WTC11 (cell line): ENCODE data around the gene PDE4B. TPM values are rescaled to one million over a fixed set of nuclear protein-coding genes. Genes with fewer than 3 reads are reported as not detected.

Experiments
- ATAC-seq: fragments of 200-7000 bp; cut with Tn5 transposase; 2 replicates; pipeline ENCODE4 v1.10.0; 2021; ENCODE audit warnings: mild to moderate bottlenecking, moderate library complexity
- CTCF ChIA-PET: fragments of 300-600 bp; sonication (Branson Sonifier 250); formaldehyde crosslinking; loops from one replicate; lab custom pipeline; 2021; ENCODE audit warnings: antibody characterized with exemption; lab: Charles Lee
- POLR2A ChIA-PET: fragments of 350-600 bp; sonication (Branson Sonifier 250); formaldehyde crosslinking; loops from one replicate; lab custom pipeline; 2021; ENCODE audit warnings: antibody characterized with exemption; lab: Charles Lee
- DNase-seq: peaks from one replicate; pipeline ENCODE4 v3.0.0; 2021; ENCODE audit warnings: low spot score
- H3K27ac Mint-ChIP-seq: 2 replicates; pipeline ENCODE4 v1.8.0; 2021; ENCODE audit warnings: mixed read lengths
- H3K27me3 Mint-ChIP-seq: 2 replicates; pipeline ENCODE4 v1.8.0; 2021; ENCODE audit warnings: low read depth, mild to moderate bottlenecking, moderate library complexity, mixed read lengths
- H3K36me3 Mint-ChIP-seq: 2 replicates; pipeline ENCODE4 v1.8.0; 2021; ENCODE audit warnings: mixed read lengths
- H3K4me1 Mint-ChIP-seq: 2 replicates; pipeline ENCODE4 v1.8.0; 2022; ENCODE audit warnings: mixed read lengths
- H3K4me3 Mint-ChIP-seq: 2 replicates; pipeline ENCODE4 v1.8.0; 2021; ENCODE audit warnings: mild to moderate bottlenecking, moderate library complexity, mixed read lengths
- H3K9me3 Mint-ChIP-seq: 2 replicates; pipeline ENCODE4 v1.8.0; 2021; ENCODE audit warnings: mixed read lengths
- ARID4B ChIP-seq: sonication (generic); formaldehyde crosslinking; IDR thresholded peaks from 2 replicates; pipeline ENCODE4 v1.8.0; 2023; ENCODE audit warnings: missing genetic modification reagents, mild to moderate bottlenecking, borderline replicate concordance
- ATF1 ChIP-seq: sonication (generic); formaldehyde crosslinking; IDR thresholded peaks from 2 replicates; pipeline ENCODE4 v1.8.1; 2023; ENCODE audit warnings: mild to moderate bottlenecking, moderate library complexity, missing genetic modification reagents
- ATF2 ChIP-seq: sonication (generic); formaldehyde crosslinking; IDR thresholded peaks from 2 replicates; pipeline ENCODE4 v1.8.1; 2022; ENCODE audit warnings: low read depth, missing genetic modification reagents, borderline replicate concordance
- CTCF ChIP-seq: fragments of 200-600 bp; IDR thresholded peaks from 2 replicates; pipeline ENCODE4 v1.8.0; 2022; ENCODE audit warnings: antibody characterized with exemption
- ERG ChIP-seq: fragments of 250-450 bp; sonication (Bioruptor Pico); IDR thresholded peaks from 2 replicates; pipeline ENCODE4 v1.8.0; 2021; ENCODE audit warnings: mild to moderate bottlenecking
- ESRRA ChIP-seq: sonication (generic); formaldehyde crosslinking; IDR thresholded peaks from 2 replicates; pipeline ENCODE4 v1.8.1; 2022; ENCODE audit warnings: mild to moderate bottlenecking, missing genetic modification reagents, borderline replicate concordance
- ETV6 ChIP-seq: sonication (generic); formaldehyde crosslinking; IDR thresholded peaks from 2 replicates; pipeline ENCODE4 v1.8.1; 2022; ENCODE audit warnings: mild to moderate bottlenecking, missing genetic modification reagents
- FOXJ3 ChIP-seq: sonication (generic); formaldehyde crosslinking; IDR thresholded peaks from 2 replicates; pipeline ENCODE4 v1.9.0; 2021; ENCODE audit warnings: missing genetic modification reagents, mild to moderate bottlenecking, borderline replicate concordance
- GRHL2 ChIP-seq: fragments of 250-450 bp; sonication (Bioruptor Pico); IDR thresholded peaks from 2 replicates; pipeline ENCODE4 v1.8.0; 2022; ENCODE audit warnings: mild to moderate bottlenecking, moderate library complexity; ENCODE audit not compliant: insufficient replicate concordance, severe bottlenecking
- MLX ChIP-seq: sonication (generic); formaldehyde crosslinking; IDR thresholded peaks from 2 replicates; pipeline ENCODE4 v1.8.1; 2023; ENCODE audit warnings: mild to moderate bottlenecking, missing genetic modification reagents, moderate library complexity
- NFATC4 ChIP-seq: fragments of 250-450 bp; sonication (Bioruptor Pico); IDR thresholded peaks from 2 replicates; pipeline ENCODE4 v1.9.0; 2021; ENCODE audit warnings: mild to moderate bottlenecking
- NFYB ChIP-seq: sonication (generic); formaldehyde crosslinking; conservative IDR thresholded peaks from 2 replicates; pipeline ENCODE4 v1.8.0; 2022; ENCODE audit warnings: low read depth, missing genetic modification reagents
- NR2C2 ChIP-seq: sonication (generic); formaldehyde crosslinking; IDR thresholded peaks from 2 replicates; pipeline ENCODE4 v1.8.0; 2022; ENCODE audit warnings: mild to moderate bottlenecking, missing genetic modification reagents
- PRRX2 ChIP-seq: fragments of 250-450 bp; sonication (Bioruptor Pico); IDR thresholded peaks from 2 replicates; pipeline ENCODE4 v1.8.0; 2021; ENCODE audit warnings: mild to moderate bottlenecking
- SOX15 ChIP-seq: fragments of 250-450 bp; sonication (Bioruptor Pico); IDR thresholded peaks from 2 replicates; pipeline ENCODE4 v1.9.0; 2021; ENCODE audit warnings: mild to moderate bottlenecking
- TEAD4 ChIP-seq: sonication (generic); formaldehyde crosslinking; IDR thresholded peaks from 2 replicates; pipeline ENCODE4 v1.8.0; 2022; ENCODE audit warnings: mild to moderate bottlenecking, missing genetic modification reagents
- ZNF512 ChIP-seq: sonication (generic); formaldehyde crosslinking; IDR thresholded peaks from 2 replicates; pipeline ENCODE4 v1.8.1; 2022; ENCODE audit warnings: missing genetic modification reagents, borderline replicate concordance
- ZNF532 ChIP-seq: fragments of 250-450 bp; sonication (Bioruptor Pico); IDR thresholded peaks from 2 replicates; pipeline ENCODE4 v1.9.0; 2021; ENCODE audit warnings: mild to moderate bottlenecking, borderline replicate concordance
- ZSCAN18 ChIP-seq: fragments of 250-450 bp; sonication (Bioruptor Pico); IDR thresholded peaks from 2 replicates; pipeline ENCODE4 v2.1.2; 2022; ENCODE audit warnings: mild to moderate bottlenecking, moderate library complexity
- total RNA-seq: library from RNA; stranded (reverse); gene quantifications from 3 replicates; pipeline ENCODE4 v1.2.3, GENCODE V29; 2021

PDE4B gene
- total RNA-seq, 1 experiment from 2014 or later, result 8.0 TPM

- TF ChIP-seq ZSCAN18 (CRISPR knock-in tag) (no peak), NFATC4 (CRISPR knock-in tag) (no peak), ZNF532 (CRISPR knock-in tag) (no peak), PRRX2 (CRISPR knock-in tag) (no peak), ARID4B (CRISPR knock-in tag) (no peak), NR2C2 (CRISPR knock-in tag) (no peak), TEAD4 (CRISPR knock-in tag) (no peak)
Measured at GRCh38 chr1:66311092-66311491, 518.4 kb downstream of the PDE4B start (continued).

GRCh38 chr1:66311628-66312027 is 518.9 kb downstream of the PDE4B start:
- no peaks in the 10 kb centered on the region for H3K27me3 Mint-ChIP-seq
- peaks cover 6% of the 10 kb centered on the region for H3K9me3 Mint-ChIP-seq
- DNase-seq, result no peak
- ChIA-PET CTCF (no interaction called here), POLR2A (no interaction called here)
- H3K27ac Mint-ChIP-seq, result no peak overlapping the region
- no peaks in the 10 kb centered on the region for H3K36me3 Mint-ChIP-seq
- H3K4me1 Mint-ChIP-seq, result no peaks in the 10 kb centered on the region
- H3K4me3 Mint-ChIP-seq, result no peak overlapping the region
- ATAC-seq, result no peak
- TF ChIP-seq MLX (no peak), ERG (CRISPR knock-in tag) (no peak), ESRRA (CRISPR knock-in tag) (no peak), NFYB (CRISPR knock-in tag) (no peak), CTCF (no peak), ETV6 (CRISPR knock-in tag) (no peak), FOXJ3 (CRISPR knock-in tag) (no peak), PRRX2 (CRISPR knock-in tag) (no peak), TEAD4 (CRISPR knock-in tag) (no peak), ATF2 (CRISPR knock-in tag) (no peak), SOX15 (no peak), ZNF512 (no peak), ATF1 (CRISPR knock-in tag) (no peak), GRHL2 (no peak)
